ENCODE results near the gene ZNF117.
A peak's percentile ranks its signal among the peaks of the same experiment; 100 is the strongest.
"Not testable (repeated sequence)": the region's sequence is repeated elsewhere in the genome, so short reads cannot be mapped to it uniquely, and the experiment has no call there.

The ZNF117 gene

GRCh38 chr7:64978497-64979203, 12.2 kb downstream of the ZNF117 start:
- DNase-seq (ENCODE audit: low read depth): no peak
- no peak for TF ChIP-seq CTCF (IDR thresholded peaks at IDR 0.05; ENCODE audit: insufficient read depth, low read depth, low read length, missing control alignments)
- no peak overlapping the region for H3K4me3 ChIP-seq (ENCODE audit: low read length)

GRCh38 chr7:64965594-64965993, 25.2 kb downstream of the ZNF117 start:
- no peak for DNase-seq (ENCODE audit: low read depth)
- TF ChIP-seq CTCF (IDR thresholded peaks at IDR 0.05; ENCODE audit: insufficient read depth, low read depth, low read length, missing control alignments): no peak
- H3K4me3 ChIP-seq (ENCODE audit: low read length): no peak overlapping the region

- H3K4me3 ChIP-seq (ENCODE audit: low read length): no peak overlapping the region
- TF ChIP-seq CTCF (IDR thresholded peaks at IDR 0.05; ENCODE audit: insufficient read depth, low read depth, low read length, missing control alignments): no peak
- DNase-seq (ENCODE audit: low read depth): peak; percentile 33
Observed at GRCh38 chr7:64959072-64959747, 31.6 kb downstream of the ZNF117 start.

- peak; percentile 74 for TF ChIP-seq CTCF (IDR thresholded peaks at IDR 0.05; ENCODE audit: insufficient read depth, low read depth, low read length, missing control alignments)
- DNase-seq (ENCODE audit: low read depth): peak; percentile 51
- H3K4me3 ChIP-seq (ENCODE audit: low read length): no peak overlapping the region
Observed at GRCh38 chr7:64951250-64951848, 39.5 kb downstream of the ZNF117 start.

- DNase-seq (ENCODE audit: low read depth); H3K4me3 ChIP-seq (ENCODE audit: low read length): not testable (repeated sequence)
Observed at GRCh38 chr7:64950673-64951072, 40.2 kb downstream of the ZNF117 start.

GRCh38 chr7:64948774-64949173, 42.1 kb downstream of the ZNF117 start:
- H3K4me3 ChIP-seq (ENCODE audit: low read length); DNase-seq (ENCODE audit: low read depth): not testable (repeated sequence)

- no peak for TF ChIP-seq CTCF (IDR thresholded peaks at IDR 0.05; ENCODE audit: insufficient read depth, low read depth, low read length, missing control alignments)
- H3K4me3 ChIP-seq (ENCODE audit: low read length): peak overlapping the region; percentile 43
- no peak for DNase-seq (ENCODE audit: low read depth)
Observed at GRCh38 chr7:64947252-64948000, 43.4 kb downstream of the ZNF117 start.
